ENCODE results near the gene ELAC2. TPM values are rescaled to one million over a fixed set of nuclear protein-coding genes. Genes with fewer than 3 reads are reported as not detected.

Gene ELAC2
- total and polyA plus RNA-seq, 11 donors: 28.2 to 114 (median 66.8) TPM

DNA sequence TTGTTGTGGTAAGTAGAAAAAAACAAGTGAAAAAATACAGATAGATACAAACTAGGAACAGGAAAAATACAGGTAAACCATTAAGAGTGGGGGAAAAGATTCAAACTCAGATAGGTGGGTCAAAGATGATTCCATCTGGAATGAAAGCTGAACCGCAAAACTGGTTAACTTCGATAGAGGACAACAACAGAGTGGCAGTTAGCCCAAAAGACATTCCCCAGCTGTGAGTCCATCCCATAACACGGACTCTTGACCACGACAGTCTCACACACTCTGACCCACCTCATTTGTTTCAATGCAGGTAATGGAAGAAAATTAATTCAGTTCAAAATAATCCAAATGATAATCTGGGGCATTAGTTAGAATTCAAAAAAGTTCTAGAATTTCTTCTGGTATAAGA is 13.5 kb downstream of the ELAC2 start:
- TF ChIP-seq, protein P1, sequence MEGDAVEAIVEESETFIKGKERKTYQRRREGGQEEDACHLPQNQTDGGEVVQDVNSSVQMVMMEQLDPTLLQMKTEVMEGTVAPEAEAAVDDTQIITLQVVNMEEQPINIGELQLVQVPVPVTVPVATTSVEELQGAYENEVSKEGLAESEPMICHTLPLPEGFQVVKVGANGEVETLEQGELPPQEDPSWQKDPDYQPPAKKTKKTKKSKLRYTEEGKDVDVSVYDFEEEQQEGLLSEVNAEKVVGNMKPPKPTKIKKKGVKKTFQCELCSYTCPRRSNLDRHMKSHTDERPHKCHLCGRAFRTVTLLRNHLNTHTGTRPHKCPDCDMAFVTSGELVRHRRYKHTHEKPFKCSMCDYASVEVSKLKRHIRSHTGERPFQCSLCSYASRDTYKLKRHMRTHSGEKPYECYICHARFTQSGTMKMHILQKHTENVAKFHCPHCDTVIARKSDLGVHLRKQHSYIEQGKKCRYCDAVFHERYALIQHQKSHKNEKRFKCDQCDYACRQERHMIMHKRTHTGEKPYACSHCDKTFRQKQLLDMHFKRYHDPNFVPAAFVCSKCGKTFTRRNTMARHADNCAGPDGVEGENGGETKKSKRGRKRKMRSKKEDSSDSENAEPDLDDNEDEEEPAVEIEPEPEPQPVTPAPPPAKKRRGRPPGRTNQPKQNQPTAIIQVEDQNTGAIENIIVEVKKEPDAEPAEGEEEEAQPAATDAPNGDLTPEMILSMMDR (IDR thresholded peaks at IDR 0.05): no peak
- TF ChIP-seq POLR2A (IDR thresholded peaks at IDR 0.05): no peak
- no peaks in the 10 kb centered on the region for H3K9me3 ChIP-seq
- peaks cover 0 to 100% (median 96%) of the 10 kb centered on the region in 9 donors for H3K36me3 ChIP-seq
- no peak overlapping the region for H3K4me3 ChIP-seq
- intact Hi-C loops (cut with DNase I): loop anchor here (5.0 to 10.0 kb wide), 13 partner anchors 60 to 822 kb away; partner anchors contain the start of gene MYOCD (in 1 of the 10)
- ATAC-seq: no peak
- no peaks in the 10 kb centered on the region for H3K27me3 ChIP-seq
- peaks cover 0 to 7% (median 1%) of the 10 kb centered on the region in 12 donors for H3K4me1 ChIP-seq
- WGBS, 4 donors: 73 to 79% (median 79%) methylated on average over 4 of the region's 4 CpGs
- H3K27ac ChIP-seq: no peak overlapping the region
- no peak for DNase-seq

DNA sequence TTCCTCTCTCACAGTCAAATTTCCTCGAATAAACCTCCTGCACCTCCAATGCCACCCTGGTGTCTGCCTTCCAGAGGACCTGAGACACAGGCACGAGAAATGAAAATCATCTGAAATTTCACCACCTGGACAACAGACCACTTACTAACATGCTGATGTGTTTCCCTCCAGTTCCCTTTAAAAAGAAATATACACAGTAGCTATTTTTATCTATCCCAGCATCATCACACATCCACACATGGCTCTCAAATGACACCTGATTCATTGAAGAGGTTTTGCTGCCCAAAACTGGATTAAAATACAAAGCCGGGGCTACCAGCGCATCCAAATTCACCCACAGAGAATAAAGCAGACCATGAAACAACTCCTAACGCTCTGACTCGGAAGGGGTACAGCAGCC is 13.9 kb downstream of the ELAC2 start:
- 88 to 91% (median 90%) methylated on average over 6 of the region's 6 CpGs for WGBS, 4 donors
- ATAC-seq (no peak), DNase-seq (no peak)
- Histone ChIP-seq H3K27me3 (no peaks in the 10 kb centered on the region), H3K27ac (no peak overlapping the region), H3K4me3 (no peak overlapping the region), H3K4me1 (peaks cover 0 to 7% (median 1%) of the 10 kb centered on the region in 12 donors), H3K36me3 (peaks cover 0 to 100% (median 98%) of the 10 kb centered on the region in 9 donors), H3K9me3 (no peaks in the 10 kb centered on the region)
- intact Hi-C loops (cut with DNase I): loop anchor here (2.0 to 10.0 kb wide), 17 partner anchors 59 to 823 kb away; partner anchors contain the start of gene MYOCD (in 1 of the 10)
- TF ChIP-seq, protein P1 (IDR thresholded peaks at IDR 0.05): no peak
- TF ChIP-seq POLR2A (IDR thresholded peaks at IDR 0.05): no peak

DNA sequence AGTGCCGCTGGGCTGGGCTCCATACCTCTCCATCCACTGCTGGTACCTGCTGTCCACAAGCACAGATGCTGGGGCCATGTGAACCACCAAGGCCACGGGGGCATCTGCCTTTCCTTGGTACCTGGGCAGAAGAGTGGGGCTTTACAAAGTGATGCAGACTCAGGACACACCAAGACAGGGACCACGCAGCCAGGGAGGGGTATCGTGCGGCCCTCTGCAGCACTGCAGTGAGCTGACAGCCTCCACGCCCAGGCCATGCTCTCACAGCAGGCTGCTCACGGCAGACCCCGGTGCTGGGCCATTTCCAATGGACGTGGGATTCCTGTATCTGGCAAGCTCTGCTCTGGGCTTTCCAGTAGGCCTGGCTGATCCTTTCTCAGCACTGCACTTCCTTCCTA is 14.4 kb downstream of the ELAC2 start:
- intact Hi-C loops (cut with DNase I): loop anchor here (2.0 to 10.0 kb wide), 17 partner anchors 59 to 823 kb away; partner anchors contain the start of gene MYOCD (in 1 of the 10)

DNA sequence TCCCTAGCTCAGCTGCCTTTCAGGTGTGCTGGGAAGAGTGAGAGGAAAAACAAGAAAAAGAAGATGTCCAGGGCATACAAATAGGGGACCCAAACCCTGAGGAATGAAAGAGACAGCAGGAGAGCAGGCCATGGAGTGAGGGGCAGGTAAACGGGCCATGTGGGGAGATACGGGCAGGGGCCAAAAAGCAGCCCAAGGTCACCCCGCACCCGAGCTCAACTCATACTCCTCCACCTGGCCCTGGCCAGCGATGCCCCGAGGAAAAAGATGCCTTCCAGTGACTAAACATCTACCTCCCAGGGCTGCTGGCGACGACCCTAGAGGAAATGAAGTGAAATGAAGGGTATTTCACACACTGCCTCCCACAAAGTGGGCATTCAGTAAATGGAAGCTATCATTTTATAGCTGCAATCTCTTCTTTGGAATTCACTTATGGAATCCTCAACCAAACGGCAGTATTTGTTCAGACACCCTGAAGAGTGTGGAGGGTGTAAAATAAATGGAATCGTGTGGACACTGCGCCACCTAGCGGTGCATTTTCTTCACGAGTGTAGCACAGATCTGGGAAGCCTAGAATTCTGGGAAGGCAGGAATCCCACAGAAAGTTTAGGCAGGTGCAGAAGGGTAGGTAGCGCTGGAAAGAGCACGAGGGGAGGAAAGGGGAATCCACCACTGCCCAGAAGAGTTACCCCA is 14.9 kb downstream of the ELAC2 start:
- peaks cover 0 to 7% (median 1%) of the 10 kb centered on the region in 12 donors for H3K4me1 ChIP-seq

More for the DNA sequence above, 14.4 kb downstream of the ELAC2 start:
- no peak overlapping the region for H3K27ac ChIP-seq
- H3K27me3 ChIP-seq: no peaks in the 10 kb centered on the region
- H3K4me3 ChIP-seq: no peak overlapping the region
- ATAC-seq (peak in 3 of 4 donors; percentile 25 to 41 (median 39)), DNase-seq (no peak)
- WGBS, 4 donors: 49 to 80% (median 76%) methylated on average over 3 to 9 of the region's 9 CpGs
- TF ChIP-seq POLR2A (IDR thresholded peaks at IDR 0.05): no peak
- TF ChIP-seq, protein P1 (IDR thresholded peaks at IDR 0.05): peak in 2 of 12 donors; percentile 28 to 33
- H3K4me1 ChIP-seq: peaks cover 0 to 7% (median 1%) of the 10 kb centered on the region in 12 donors
- H3K36me3 ChIP-seq: peaks cover 0 to 100% (median 98%) of the 10 kb centered on the region in 9 donors
- no peaks in the 10 kb centered on the region for H3K9me3 ChIP-seq

More for the DNA sequence above, 14.9 kb downstream of the ELAC2 start:
- WGBS, 4 donors: 43 to 48% (median 46%) methylated on average over 15 of the region's 15 CpGs
- TF ChIP-seq POLR2A (IDR thresholded peaks at IDR 0.05): no peak
- TF ChIP-seq, protein P1 (IDR thresholded peaks at IDR 0.05): peak; percentile 72 to 91 (median 85)
- peaks cover 0 to 100% (median 98%) of the 10 kb centered on the region in 9 donors for H3K36me3 ChIP-seq
- ATAC-seq (peak; percentile 81 to 93 (median 85)), DNase-seq (peak; percentile 67 to 85 (median 79))
- no peaks in the 10 kb centered on the region for H3K9me3 ChIP-seq
- no peaks in the 10 kb centered on the region for H3K27me3 ChIP-seq
- intact Hi-C loops (cut with DNase I): loop anchor here (2.0 to 10.0 kb wide), 17 partner anchors 58 to 822 kb away; partner anchors contain the start of gene MYOCD (in 1 of the 10)
- H3K27ac ChIP-seq: no peak overlapping the region
- no peak overlapping the region for H3K4me3 ChIP-seq
